Measurements from ENCODE around the gene RAPGEF2.
A peak's percentile ranks its signal among the peaks of the same experiment; 100 is the strongest.

The RAPGEF2 gene

GRCh38 chr4:159284113-159284512, 181.2 kb downstream of the RAPGEF2 start:
- Histone ChIP-seq H3K27ac (no peak overlapping the region), H3K9ac (no peak overlapping the region), H3K4me2 (no peak overlapping the region)

DNA sequence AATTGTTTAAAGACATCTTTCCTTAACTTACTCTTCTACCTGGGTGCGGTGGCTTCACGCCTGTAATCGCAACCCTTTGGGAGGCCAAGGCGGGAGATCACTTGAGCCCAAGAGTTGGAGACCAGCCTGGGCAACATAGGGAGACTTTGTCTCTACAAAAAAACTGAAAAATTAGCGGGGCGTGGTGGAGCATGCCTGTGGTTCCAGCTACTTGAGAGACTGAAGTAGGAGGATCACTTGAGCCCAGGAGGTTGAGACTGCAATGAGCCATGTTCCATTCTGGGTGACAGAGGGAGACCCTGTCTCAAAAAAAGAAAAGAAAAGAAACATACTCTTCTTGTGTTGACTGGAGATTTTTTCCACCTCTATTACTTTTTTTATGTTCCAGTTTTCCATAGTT, 181.9 kb downstream of the RAPGEF2 start:
- Histone ChIP-seq H3K27ac (no peak overlapping the region), H3K36me3 (peaks cover 0 to 36% (median 4%) of the 10 kb centered on the region in 11 experiments; a peak in 13 of 22 replicates), H3K9me3 (replicated peaks in 1 of 11) (no peaks in the 10 kb centered on the region; a peak in 1 of 22 replicates), H3K27me3 (no peaks in the 10 kb centered on the region), H4K20me1 (peaks cover 0 to 33% (median 0%) of the 10 kb centered on the region in 11 experiments; a peak in 3 of 22 replicates), H3K4me2 (no peak overlapping the region), H3K4me1 (peaks cover 0 to 20% (median 0%) of the 10 kb centered on the region in 10 experiments; a peak in 5 of 20 replicates), H3K4me3 (no peak overlapping the region), H3K9ac (no peak overlapping the region)
- no peak for TF ChIP-seq Cebpa-rat (IDR thresholded peaks at IDR 0.05)

More at GRCh38 chr4:159284113-159284512, 181.2 kb downstream of the RAPGEF2 start:
- Histone ChIP-seq H3K27me3 (no peaks in the 10 kb centered on the region), H4K20me1 (peaks cover 0 to 27% (median 0%) of the 10 kb centered on the region in 11 experiments; a peak in 3 of 22 replicates), H3K4me1 (peaks cover 0 to 21% (median 0%) of the 10 kb centered on the region in 10 experiments; a peak in 5 of 20 replicates), H3K4me3 (no peak overlapping the region), H3K36me3 (peaks cover 4 to 42% (median 10%) of the 10 kb centered on the region in 11 experiments; a peak in 15 of 22 replicates), H3K9me3 (replicated peaks in 1 of 11) (peaks cover 0 to 3% (median 0%) of the 10 kb centered on the region in 11 experiments; a peak in 1 of 22 replicates)
- no peak for TF ChIP-seq Cebpa-rat (IDR thresholded peaks at IDR 0.05)

DNA sequence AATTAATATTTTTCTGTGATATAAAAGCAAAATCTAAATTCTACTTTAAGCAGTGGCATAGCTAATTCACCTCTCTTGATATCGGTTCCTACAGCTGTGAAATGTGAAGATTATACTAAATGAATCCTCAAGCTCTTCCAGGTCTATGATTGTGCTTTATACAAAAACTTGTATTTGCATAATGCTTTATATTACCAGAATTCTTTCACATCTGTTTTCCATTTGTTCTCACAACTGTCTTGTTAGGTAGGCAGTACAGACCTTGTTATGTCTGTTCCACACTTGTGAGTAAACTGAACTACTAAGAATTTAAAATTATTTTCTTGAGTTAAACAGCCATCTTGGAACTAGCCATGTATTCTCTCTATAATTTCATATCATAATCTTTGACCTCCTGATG, 184.9 kb downstream of the RAPGEF2 start:
- H3K4me2 ChIP-seq: peak overlapping the region in 2 of 11 experiments; percentile 22 to 44; a peak in 2 of 22 replicates
- no peak overlapping the region for H3K27ac ChIP-seq
- H4K20me1 ChIP-seq: peaks cover 0 to 47% (median 0%) of the 10 kb centered on the region in 11 experiments; a peak in 4 of 22 replicates
- H3K36me3 ChIP-seq: peaks cover 0 to 26% (median 3%) of the 10 kb centered on the region in 11 experiments; a peak in 7 of 22 replicates
- no peaks in the 10 kb centered on the region for H3K9me3 ChIP-seq (replicated peaks in 1 of 11)
- H3K9ac ChIP-seq: no peak overlapping the region
- no peak overlapping the region for H3K4me3 ChIP-seq
- TF ChIP-seq Cebpa-rat (IDR thresholded peaks at IDR 0.05): no peak
- H3K4me1 ChIP-seq: peaks cover 0 to 20% (median 0%) of the 10 kb centered on the region in 10 experiments; a peak in 5 of 20 replicates
- no peaks in the 10 kb centered on the region for H3K27me3 ChIP-seq

DNA sequence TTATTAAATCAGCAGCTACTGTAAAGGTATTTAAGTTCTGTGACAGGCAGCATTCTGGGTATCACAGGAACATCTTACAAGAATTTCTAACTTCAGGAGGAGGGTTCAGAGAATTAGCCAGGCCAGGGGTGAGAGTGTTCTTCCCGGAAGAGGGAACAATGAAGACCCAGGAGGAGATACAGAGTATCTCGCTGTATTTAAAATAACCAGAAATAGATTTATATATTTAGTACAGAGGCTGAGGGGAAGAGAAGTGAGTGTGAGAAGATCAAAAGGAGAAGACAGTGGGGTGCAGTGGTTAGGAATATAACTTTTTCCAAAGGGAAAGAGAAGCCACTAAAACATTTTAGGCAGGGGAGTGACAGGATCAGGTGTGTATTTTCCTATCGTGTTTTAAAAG, 186.8 kb downstream of the RAPGEF2 start:
- Histone ChIP-seq H4K20me1 (peaks cover 0 to 51% (median 0%) of the 10 kb centered on the region in 11 experiments; a peak in 6 of 22 replicates), H3K9ac (no peak overlapping the region), H3K9me3 (replicated peaks in 1 of 11) (0 out of 22 replicates have a peak, but pooled peaks cover 0 to 4% (median 0%) of the 10 kb centered on the region in 11 experiments), H3K4me1 (peaks cover 0 to 20% (median 0%) of the 10 kb centered on the region in 10 experiments; a peak in 6 of 20 replicates), H3K27me3 (no peaks in the 10 kb centered on the region), H3K4me2 (no peak overlapping the region), H3K36me3 (peaks cover 0 to 25% (median 1%) of the 10 kb centered on the region in 11 experiments; a peak in 6 of 22 replicates), H3K4me3 (no peak overlapping the region), H3K27ac (no peak overlapping the region)
- no peak for TF ChIP-seq Cebpa-rat (IDR thresholded peaks at IDR 0.05)

DNA sequence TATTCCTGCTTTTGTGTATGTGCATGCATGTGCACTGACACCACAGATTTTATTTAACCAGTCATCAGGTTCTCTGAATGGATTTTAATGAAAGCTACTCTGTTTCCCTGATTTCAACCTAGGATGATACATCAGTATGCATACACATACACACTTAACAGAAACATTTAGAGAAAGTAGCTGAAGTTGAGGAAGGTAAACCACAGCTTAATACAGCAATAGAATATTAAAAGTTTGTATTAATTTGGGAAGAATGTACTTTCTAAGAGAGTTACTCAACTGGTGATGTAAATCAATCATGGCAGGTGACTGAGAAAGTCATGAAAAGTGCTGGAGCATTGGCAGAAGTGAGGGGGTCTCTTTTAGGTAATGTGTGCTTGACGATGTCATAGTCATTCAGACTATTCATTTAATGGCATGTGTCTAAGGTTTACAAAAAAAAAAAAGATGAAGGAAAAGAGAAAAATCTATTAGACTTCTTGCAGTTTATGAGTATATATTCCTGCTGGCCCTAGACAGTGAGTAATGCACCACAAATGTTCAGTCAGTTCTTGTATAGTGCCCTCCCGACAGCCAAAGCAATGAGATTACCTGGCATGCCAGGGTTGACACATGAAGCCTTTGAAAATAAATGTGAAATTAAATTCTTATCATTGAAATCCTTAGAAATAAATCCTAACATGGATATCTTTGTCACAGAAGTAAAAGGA, 187.6 kb downstream of the RAPGEF2 start:
- no peak overlapping the region for H3K27ac ChIP-seq
- H3K4me3 ChIP-seq: no peak overlapping the region
- H3K36me3 ChIP-seq: peaks cover 0 to 17% (median 0%) of the 10 kb centered on the region in 11 experiments; a peak in 3 of 22 replicates
- TF ChIP-seq Cebpa-rat (IDR thresholded peaks at IDR 0.05): no peak
- peaks cover 0 to 58% (median 0%) of the 10 kb centered on the region in 11 experiments; a peak in 6 of 22 replicates for H4K20me1 ChIP-seq
- no peak overlapping the region for H3K4me2 ChIP-seq
- H3K27me3 ChIP-seq: no peaks in the 10 kb centered on the region
- H3K9ac ChIP-seq: no peak overlapping the region
- peaks cover 0 to 20% (median 0%) of the 10 kb centered on the region in 10 experiments; a peak in 6 of 20 replicates for H3K4me1 ChIP-seq
- H3K9me3 ChIP-seq (replicated peaks in 1 of 11): 0 out of 22 replicates have a peak, but pooled peaks cover 0 to 4% (median 0%) of the 10 kb centered on the region in 11 experiments

DNA sequence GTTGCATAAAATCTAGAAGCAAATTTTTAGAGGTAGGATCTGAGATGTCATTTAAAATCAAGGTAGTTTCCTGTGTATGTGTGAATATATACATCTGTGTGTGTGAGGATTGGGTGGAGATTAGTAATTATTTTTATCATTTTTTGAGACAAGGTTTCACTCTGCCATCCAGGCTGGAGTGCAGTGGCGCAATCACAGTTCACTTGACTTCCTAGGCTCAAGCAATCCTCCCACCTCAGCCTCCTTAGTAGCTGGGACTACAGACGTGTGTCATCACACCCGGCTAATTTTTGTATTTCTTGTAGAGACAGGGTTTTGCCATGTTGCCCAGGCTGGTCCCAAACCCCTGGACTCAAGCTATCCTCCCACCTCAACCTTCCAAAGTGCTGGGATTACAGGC, 188.3 kb downstream of the RAPGEF2 start:
- no peak for TF ChIP-seq Cebpa-rat (IDR thresholded peaks at IDR 0.05)
- Histone ChIP-seq H3K27me3 (no peaks in the 10 kb centered on the region), H3K4me2 (no peak overlapping the region), H3K27ac (no peak overlapping the region), H3K9me3 (replicated peaks in 1 of 11) (0 out of 22 replicates have a peak, but pooled peaks cover 0 to 4% (median 0%) of the 10 kb centered on the region in 11 experiments), H4K20me1 (peaks cover 0 to 65% (median 0%) of the 10 kb centered on the region in 11 experiments; a peak in 6 of 22 replicates), H3K4me1 (peaks cover 0 to 20% (median 0%) of the 10 kb centered on the region in 10 experiments; a peak in 6 of 20 replicates), H3K9ac (no peak overlapping the region), H3K36me3 (peaks cover 0 to 15% (median 0%) of the 10 kb centered on the region in 11 experiments; a peak in 2 of 22 replicates), H3K4me3 (no peak overlapping the region)

GRCh38 chr4:159292137-159292896, 189.4 kb downstream of the RAPGEF2 start:
- H3K36me3 ChIP-seq: peaks cover 0 to 15% (median 0%) of the 10 kb centered on the region in 11 experiments; a peak in 2 of 22 replicates
- H3K9me3 ChIP-seq (replicated peaks in 1 of 11): 0 out of 22 replicates have a peak, but pooled peaks cover 0 to 4% (median 0%) of the 10 kb centered on the region in 11 experiments
- TF ChIP-seq Cebpa-rat (IDR thresholded peaks at IDR 0.05): no peak
- H3K4me2 ChIP-seq: no peak overlapping the region
- H3K4me1 ChIP-seq: peaks cover 0 to 20% (median 0%) of the 10 kb centered on the region in 10 experiments; a peak in 6 of 20 replicates
- H3K9ac ChIP-seq: no peak overlapping the region
- H3K27ac ChIP-seq: no peak overlapping the region
- no peaks in the 10 kb centered on the region for H3K27me3 ChIP-seq
- no peak overlapping the region for H3K4me3 ChIP-seq
- H4K20me1 ChIP-seq: peaks cover 0 to 70% (median 0%) of the 10 kb centered on the region in 11 experiments; a peak in 7 of 22 replicates

- Histone ChIP-seq H3K4me1 (peaks cover 0 to 10% (median 0%) of the 10 kb centered on the region in 10 experiments; a peak in 5 of 20 replicates), H3K27ac (no peak overlapping the region), H3K9ac (no peak overlapping the region), H3K36me3 (peaks cover 0 to 15% (median 0%) of the 10 kb centered on the region in 11 experiments; a peak in 2 of 22 replicates), H3K27me3 (no peaks in the 10 kb centered on the region), H3K4me2 (no peak overlapping the region), H3K9me3 (replicated peaks in 1 of 11) (0 out of 22 replicates have a peak, but pooled peaks cover 0 to 4% (median 0%) of the 10 kb centered on the region in 11 experiments), H3K4me3 (no peak overlapping the region), H4K20me1 (peaks cover 0 to 83% (median 0%) of the 10 kb centered on the region in 11 experiments; a peak in 7 of 22 replicates)
- TF ChIP-seq Cebpa-rat (IDR thresholded peaks at IDR 0.05): no peak
These were observed 191.1 kb downstream of the RAPGEF2 start for GRCh38 chr4:159293811-159294515.
